Activated CD4-positive, alpha-beta T cell treated with anti-CD3 and anti-CD28 coated beads for 36 hours (primary cell): ENCODE results near the gene ARHGAP6. TPM values are rescaled to one million over a fixed set of nuclear protein-coding genes. Genes with fewer than 3 reads are reported as not detected.
"Not testable (repeated sequence)": the region's sequence is repeated elsewhere in the genome, so short reads cannot be mapped to it uniquely, and the experiment has no call there.

Source experiments
- ATAC-seq: fragments of 200-7000 bp; cut with Tn5 transposase; one replicate; pipeline ENCODE4 v1.10.0; 2021; ENCODE audit warnings: mild to moderate bottlenecking, moderate library complexity
- CTCF ChIA-PET: fragments of 350-600 bp; sonication (Branson Sonifier 250); formaldehyde crosslinking; loops from one replicate; lab custom pipeline; 2021; ENCODE audit warnings: antibody characterized with exemption; lab: Charles Lee
- POLR2A ChIA-PET: fragments of 350-600 bp; sonication (Branson Sonifier 250); formaldehyde crosslinking; loops from one replicate; lab custom pipeline; 2021; ENCODE audit warnings: antibody characterized with exemption, inconsistent platforms; lab: Charles Lee
- DNase-seq: peaks from one replicate; pipeline ENCODE4 v3.0.0-alpha.2; 2020
- H3K27ac Mint-ChIP-seq: one replicate; pipeline ENCODE4 v1.8.0; 2021; ENCODE audit warnings: mixed read lengths
- H3K27me3 Mint-ChIP-seq: one replicate; pipeline ENCODE4 v1.8.0; 2021; ENCODE audit warnings: mixed read lengths
- H3K36me3 Mint-ChIP-seq: one replicate; pipeline ENCODE4 v1.8.0; 2021; ENCODE audit warnings: low read depth, mixed read lengths
- H3K4me1 Mint-ChIP-seq: one replicate; pipeline ENCODE4 v1.8.0; 2021; ENCODE audit warnings: mixed read lengths
- H3K4me3 Mint-ChIP-seq: one replicate; pipeline ENCODE4 v1.8.0; 2021; ENCODE audit warnings: mild to moderate bottlenecking, moderate library complexity, mixed read lengths
- H3K9me3 Mint-ChIP-seq: one replicate; pipeline ENCODE4 v1.8.0; 2021; ENCODE audit warnings: low read depth, mixed read lengths
- intact Hi-C, 2 experiments: fragments of 100-400 bp; cut with DNase I in 1 of 2; cut with micrococcal nuclease in 1 of 2; formaldehyde crosslinking; loops; one replicate each; pipeline versions ENCODE4 v1.14.2 to v1.15.1; 2022 to 2024; cut with DNase I, micrococcal nuclease
- total RNA-seq, 2 experiments: library from RNA; stranded (reverse); gene quantifications; one replicate each; pipeline ENCODE4 v1.2.3, GENCODE V29; 2021

ARHGAP6 gene
- total RNA-seq, 2 experiments from 2014 or later, result not detected

GRCh38 chrX:11374570-11374969 is 291.1 kb downstream of the ARHGAP6 start:
- no peaks in the 10 kb centered on the region for H3K4me1 Mint-ChIP-seq
- ChIA-PET CTCF (no interaction called here), POLR2A (no interaction called here)
- ATAC-seq, result no peak
- no peak overlapping the region for H3K4me3 Mint-ChIP-seq
- intact Hi-C loops, result no loop called here
- H3K36me3 Mint-ChIP-seq, result no peaks in the 10 kb centered on the region
- H3K9me3 Mint-ChIP-seq, result no peaks in the 10 kb centered on the region
- no peak for DNase-seq
- no peak overlapping the region for H3K27ac Mint-ChIP-seq
- peaks cover 3% of the 10 kb centered on the region for H3K27me3 Mint-ChIP-seq

DNA sequence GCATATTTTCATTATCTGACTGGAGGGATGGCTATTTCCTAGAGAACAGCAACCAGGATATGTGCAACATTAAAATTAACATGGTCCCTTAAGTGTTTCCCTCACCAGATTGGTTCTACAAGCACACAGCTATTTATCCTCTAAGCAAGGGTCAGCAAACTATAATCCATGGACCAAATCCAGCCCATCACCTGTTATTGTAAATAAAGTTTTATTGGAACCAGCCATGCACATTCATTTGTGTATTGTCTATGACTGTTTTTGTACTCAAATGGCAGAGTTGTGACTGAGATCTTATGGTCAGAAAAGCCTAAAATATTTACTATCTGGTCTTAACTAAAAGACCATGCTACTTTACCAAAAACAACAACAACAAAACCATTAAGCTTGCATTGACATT is 294.6 kb downstream of the ARHGAP6 start:
- Mint-ChIP-seq H3K27ac (no peak overlapping the region), H3K4me1 (no peaks in the 10 kb centered on the region), H3K36me3 (no peaks in the 10 kb centered on the region), H3K4me3 (no peak overlapping the region), H3K27me3 (peaks cover 2% of the 10 kb centered on the region), H3K9me3 (no peaks in the 10 kb centered on the region)
- DNase-seq (no peak), ATAC-seq (no peak)
- CTCF ChIA-PET, result interaction anchor here (1.2 kb wide), 1 partner anchor 11 kb away, joined by 3 read pairs; no protein-coding TSS in a partner anchor
- POLR2A ChIA-PET, result no interaction called here
- intact Hi-C loops, result no loop called here

DNA sequence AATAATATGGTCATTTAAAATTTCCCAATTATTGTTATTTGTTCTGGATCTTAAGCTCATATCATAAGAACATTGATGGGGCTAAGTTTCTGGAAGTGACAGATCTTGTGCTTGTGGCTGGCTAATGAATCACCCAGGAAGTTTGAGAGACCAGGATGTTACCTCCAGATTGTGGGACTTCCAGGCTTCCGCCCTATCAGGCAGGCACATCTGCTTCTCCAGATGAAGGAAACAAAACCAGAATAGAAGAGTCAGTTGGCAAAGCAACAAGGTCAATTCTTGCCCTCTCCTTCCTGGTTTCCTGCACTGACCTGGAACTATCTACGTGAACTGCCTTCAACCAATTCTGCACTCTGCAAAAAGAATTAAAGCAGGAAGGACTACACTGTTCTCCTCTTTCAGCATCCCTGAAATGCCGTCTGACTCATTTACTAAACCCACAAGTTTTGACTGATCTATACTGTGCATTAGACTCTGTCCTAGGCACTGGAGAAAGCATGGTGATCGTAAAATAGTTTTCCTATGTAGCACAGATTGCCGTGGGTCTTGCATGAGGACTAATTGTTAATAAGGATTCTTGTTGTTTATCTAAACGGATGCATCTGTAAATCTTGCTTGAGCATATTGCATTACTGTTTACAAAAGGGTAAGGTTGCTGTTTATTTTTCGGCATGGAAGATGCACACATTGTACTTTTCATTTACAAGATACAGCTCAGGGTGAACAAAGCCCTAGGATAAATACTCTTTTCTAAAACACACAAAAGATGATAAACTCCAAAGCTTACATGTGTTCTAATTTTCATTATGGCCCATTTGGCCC is 297.9 kb downstream of the ARHGAP6 start:
- ChIA-PET POLR2A (no interaction called here), CTCF (no interaction called here)
- H3K4me3 Mint-ChIP-seq, result no peak overlapping the region
- no peaks in the 10 kb centered on the region for H3K36me3 Mint-ChIP-seq
- H3K27ac Mint-ChIP-seq, result no peak overlapping the region
- DNase-seq (no peak), ATAC-seq (no peak)
- H3K27me3 Mint-ChIP-seq, result no peaks in the 10 kb centered on the region
- intact Hi-C loops, result no loop called here
- H3K9me3 Mint-ChIP-seq, result no peaks in the 10 kb centered on the region
- H3K4me1 Mint-ChIP-seq, result no peaks in the 10 kb centered on the region

- Mint-ChIP-seq H3K4me3 (no peak overlapping the region), H3K36me3 (no peaks in the 10 kb centered on the region), H3K9me3 (no peaks in the 10 kb centered on the region), H3K4me1 (no peaks in the 10 kb centered on the region), H3K27me3 (no peaks in the 10 kb centered on the region), H3K27ac (no peak overlapping the region)
- no peak for DNase-seq
- POLR2A ChIA-PET, result no interaction called here
- no peak for ATAC-seq
- intact Hi-C loops, result no loop called here
- CTCF ChIA-PET, result no interaction called here
These were observed 298.6 kb downstream of the ARHGAP6 start for GRCh38 chrX:11366998-11367595.

DNA sequence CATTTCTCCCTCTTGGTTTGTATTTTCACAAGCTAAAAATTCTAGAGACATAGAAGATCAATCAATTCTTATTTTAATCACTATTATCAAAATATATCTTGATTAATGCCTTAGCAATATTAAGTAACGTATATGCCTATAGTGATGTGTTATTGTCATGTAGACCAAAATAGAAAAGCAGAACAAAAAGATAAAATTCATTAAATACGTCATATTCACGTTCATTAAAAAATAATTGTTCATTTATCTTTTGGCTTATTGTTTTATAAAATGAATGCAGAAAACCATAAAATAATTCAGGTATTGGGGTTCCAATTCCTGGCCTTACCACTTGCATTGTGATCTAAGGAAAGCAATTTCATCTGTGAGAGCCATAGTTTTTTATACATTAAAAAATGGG is 300.3 kb downstream of the ARHGAP6 start:
- Mint-ChIP-seq H3K4me1 (no peaks in the 10 kb centered on the region), H3K4me3 (no peak overlapping the region), H3K9me3 (no peaks in the 10 kb centered on the region), H3K27me3 (no peaks in the 10 kb centered on the region), H3K27ac (no peak overlapping the region), H3K36me3 (no peaks in the 10 kb centered on the region)
- CTCF ChIA-PET, result no interaction called here
- DNase-seq (no peak), ATAC-seq (no peak)
- POLR2A ChIA-PET, result no interaction called here
- intact Hi-C loops, result no loop called here

- CTCF ChIA-PET, result no interaction called here
- H3K4me3 Mint-ChIP-seq, result no peak overlapping the region
- no peaks in the 10 kb centered on the region for H3K4me1 Mint-ChIP-seq
- POLR2A ChIA-PET, result no interaction called here
- ATAC-seq (no peak), DNase-seq (no peak)
- no peak overlapping the region for H3K27ac Mint-ChIP-seq
- H3K36me3 Mint-ChIP-seq, result no peaks in the 10 kb centered on the region
- H3K27me3 Mint-ChIP-seq, result no peaks in the 10 kb centered on the region
- intact Hi-C loops, result no loop called here
- no peaks in the 10 kb centered on the region for H3K9me3 Mint-ChIP-seq
These were observed 300.9 kb downstream of the ARHGAP6 start for GRCh38 chrX:11364835-11365234.

DNA sequence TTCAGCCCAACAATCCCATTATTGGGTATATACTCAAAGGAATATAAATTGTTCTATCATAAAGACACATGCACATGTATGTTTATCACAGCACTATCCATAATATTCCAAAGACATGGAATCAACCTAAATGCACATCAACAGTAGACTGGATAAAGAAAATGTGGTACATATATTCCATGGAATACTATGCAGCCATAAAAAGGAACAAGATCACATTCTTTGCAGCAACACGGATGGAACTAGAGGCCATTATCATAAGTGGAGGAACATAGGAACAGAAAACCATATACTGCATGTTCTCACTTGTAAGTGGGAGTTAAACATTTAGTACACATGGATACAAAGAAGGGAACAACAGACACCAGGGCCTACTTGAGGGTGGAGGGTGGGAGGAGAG is 301.9 kb downstream of the ARHGAP6 start:
- H3K27me3 Mint-ChIP-seq, H3K27ac Mint-ChIP-seq, H3K9me3 Mint-ChIP-seq, CTCF ChIA-PET, H3K4me3 Mint-ChIP-seq, H3K36me3 Mint-ChIP-seq, H3K4me1 Mint-ChIP-seq, intact Hi-C loops, POLR2A ChIA-PET, DNase-seq, ATAC-seq: not testable (repeated sequence)

GRCh38 chrX:11363069-11363594 is 302.6 kb downstream of the ARHGAP6 start:
- no peaks in the 10 kb centered on the region for H3K9me3 Mint-ChIP-seq
- ATAC-seq, result no peak
- no peaks in the 10 kb centered on the region for H3K27me3 Mint-ChIP-seq
- DNase-seq, result no peak
- ChIA-PET CTCF (no interaction called here), POLR2A (no interaction called here)
- H3K27ac Mint-ChIP-seq, result no peak overlapping the region
- H3K4me3 Mint-ChIP-seq, result no peak overlapping the region
- no peaks in the 10 kb centered on the region for H3K4me1 Mint-ChIP-seq
- intact Hi-C loops, result no loop called here
- no peaks in the 10 kb centered on the region for H3K36me3 Mint-ChIP-seq

DNA sequence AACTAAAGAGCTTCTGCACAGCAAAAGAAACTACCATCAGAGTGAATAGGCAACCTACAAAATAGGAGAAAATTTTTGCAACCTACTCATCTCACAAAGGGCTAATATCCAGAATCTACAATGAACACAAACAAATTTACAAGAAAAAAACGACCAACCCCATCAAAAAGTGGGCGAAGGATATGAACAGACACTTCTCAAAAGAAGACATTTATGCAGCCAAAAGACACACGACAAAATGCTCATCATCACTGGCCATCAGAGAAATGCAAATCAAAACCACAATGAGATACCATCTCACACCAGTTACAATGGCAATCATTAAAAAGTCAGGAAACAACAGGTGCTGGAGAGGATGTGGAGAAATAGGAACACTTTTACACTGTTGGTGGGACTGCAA is 304.1 kb downstream of the ARHGAP6 start:
- CTCF ChIA-PET, H3K4me1 Mint-ChIP-seq, H3K27me3 Mint-ChIP-seq, POLR2A ChIA-PET, H3K27ac Mint-ChIP-seq, H3K36me3 Mint-ChIP-seq, H3K4me3 Mint-ChIP-seq, ATAC-seq, intact Hi-C loops, H3K9me3 Mint-ChIP-seq, DNase-seq: not testable (repeated sequence)

DNA sequence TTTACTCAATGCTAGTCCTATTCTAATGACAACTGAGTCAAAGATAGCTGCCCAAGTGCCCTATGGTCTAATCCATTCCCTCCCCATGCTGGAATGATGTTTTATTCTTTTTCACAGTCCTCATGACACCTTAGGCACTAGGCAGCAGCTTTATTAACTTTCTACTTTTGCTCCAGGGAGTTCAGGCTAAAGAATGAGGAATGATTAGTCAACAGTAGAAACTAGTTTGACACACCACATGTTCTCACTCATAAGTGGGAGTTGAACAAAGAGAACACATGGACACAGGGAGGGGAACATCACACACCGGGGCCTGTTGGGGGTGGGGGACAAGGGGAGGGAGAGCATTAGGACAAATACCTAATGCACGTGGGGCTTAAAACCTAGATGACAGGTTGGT is 309.8 kb downstream of the ARHGAP6 start:
- ATAC-seq, H3K4me3 Mint-ChIP-seq, POLR2A ChIA-PET, intact Hi-C loops, H3K36me3 Mint-ChIP-seq, H3K27me3 Mint-ChIP-seq, H3K9me3 Mint-ChIP-seq, H3K4me1 Mint-ChIP-seq, DNase-seq, H3K27ac Mint-ChIP-seq, CTCF ChIA-PET: not testable (repeated sequence)

- intact Hi-C loops, result no loop called here
- Mint-ChIP-seq H3K9me3 (no peaks in the 10 kb centered on the region), H3K27me3 (no peaks in the 10 kb centered on the region), H3K4me1 (peaks cover 2% of the 10 kb centered on the region), H3K36me3 (no peaks in the 10 kb centered on the region), H3K4me3 (no peak overlapping the region), H3K27ac (no peak overlapping the region)
- ChIA-PET POLR2A (no interaction called here), CTCF (no interaction called here)
- DNase-seq, result no peak
- ATAC-seq, result no peak
These were observed 310.3 kb downstream of the ARHGAP6 start for GRCh38 chrX:11355259-11355909.

DNA sequence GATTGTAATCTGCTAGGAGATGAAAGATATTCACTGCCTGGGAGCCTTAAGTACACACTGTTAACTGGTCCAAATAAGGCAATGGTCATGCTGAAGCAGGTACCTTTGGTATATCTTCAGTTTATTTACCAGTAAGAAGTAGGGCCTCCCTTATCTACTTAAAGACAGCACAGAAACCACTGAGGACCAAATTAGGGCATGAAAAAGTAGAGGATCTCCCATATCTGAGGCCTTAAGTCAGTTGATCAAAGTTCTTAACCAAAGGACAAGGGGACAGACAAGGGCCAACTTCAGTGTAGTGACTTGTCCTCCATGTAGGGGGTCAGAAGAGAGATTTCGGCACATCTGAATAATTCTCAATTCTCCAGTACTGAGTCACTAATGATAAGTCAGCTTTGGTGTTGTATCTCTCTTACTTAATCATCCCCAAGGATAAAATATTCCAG is 313.4 kb downstream of the ARHGAP6 start:
- no peaks in the 10 kb centered on the region for H3K36me3 Mint-ChIP-seq
- intact Hi-C loops, result no loop called here
- H3K27me3 Mint-ChIP-seq, result no peaks in the 10 kb centered on the region
- H3K4me3 Mint-ChIP-seq, result no peak overlapping the region
- peaks cover 2% of the 10 kb centered on the region for H3K4me1 Mint-ChIP-seq
- no peak for DNase-seq
- no peaks in the 10 kb centered on the region for H3K9me3 Mint-ChIP-seq
- ChIA-PET POLR2A (no interaction called here), CTCF (no interaction called here)
- no peak overlapping the region for H3K27ac Mint-ChIP-seq
- ATAC-seq, result no peak
